ENCODE measurements around the gene BCL2L12.

The BCL2L12 gene

DNA sequence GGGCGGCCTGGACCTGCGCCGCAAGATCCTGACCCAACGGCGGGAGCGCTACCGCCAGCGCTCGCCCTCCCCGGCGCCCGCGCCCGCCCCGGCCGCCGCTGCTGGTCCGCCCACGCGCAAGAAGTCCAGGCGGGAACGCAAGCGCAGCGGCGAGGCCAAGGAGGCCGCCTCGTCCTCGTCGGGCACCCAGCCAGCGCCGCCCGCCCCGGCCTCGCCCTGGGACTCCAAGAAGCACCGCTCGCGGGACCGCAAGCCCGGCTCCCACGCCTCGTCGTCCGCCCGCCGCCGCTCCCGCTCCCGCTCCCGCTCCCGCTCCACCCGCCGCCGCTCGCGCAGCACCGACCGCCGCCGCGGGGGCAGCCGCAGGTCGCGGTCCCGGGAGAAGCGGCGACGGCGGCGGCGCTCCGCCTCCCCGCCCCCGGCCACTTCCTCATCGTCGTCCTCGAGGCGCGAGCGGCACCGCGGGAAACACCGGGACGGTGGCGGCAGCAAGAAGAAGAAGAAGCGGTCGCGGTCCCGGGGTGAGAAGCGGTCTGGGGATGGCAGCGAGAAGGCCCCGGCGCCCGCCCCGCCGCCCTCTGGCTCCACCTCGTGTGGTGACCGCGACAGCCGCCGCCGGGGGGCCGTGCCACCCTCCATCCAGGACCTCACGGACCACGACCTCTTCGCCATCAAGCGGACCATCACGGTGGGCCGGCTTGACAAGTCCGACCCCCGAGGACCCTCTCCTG lies 13.7 kb upstream of the BCL2L12 start:
- H3K36me3 ChIP-seq (replicated peaks), result peaks cover 75% of the 10 kb centered on the region
- H3K9me3 ChIP-seq, result no peaks in the 10 kb centered on the region
- H3K4me1 ChIP-seq, result no peaks in the 10 kb centered on the region
- in situ Hi-C loops (cut with MboI; ENCODE audit: low sequenced_read_pairs), result no loop called here
- H3K4me3 ChIP-seq, result no peak overlapping the region
- no peak for DNase-seq (ENCODE audit: low spot score in 2 of 2)
- no peaks in the 10 kb centered on the region for H3K27me3 ChIP-seq (ENCODE audit: low read depth)

DNA sequence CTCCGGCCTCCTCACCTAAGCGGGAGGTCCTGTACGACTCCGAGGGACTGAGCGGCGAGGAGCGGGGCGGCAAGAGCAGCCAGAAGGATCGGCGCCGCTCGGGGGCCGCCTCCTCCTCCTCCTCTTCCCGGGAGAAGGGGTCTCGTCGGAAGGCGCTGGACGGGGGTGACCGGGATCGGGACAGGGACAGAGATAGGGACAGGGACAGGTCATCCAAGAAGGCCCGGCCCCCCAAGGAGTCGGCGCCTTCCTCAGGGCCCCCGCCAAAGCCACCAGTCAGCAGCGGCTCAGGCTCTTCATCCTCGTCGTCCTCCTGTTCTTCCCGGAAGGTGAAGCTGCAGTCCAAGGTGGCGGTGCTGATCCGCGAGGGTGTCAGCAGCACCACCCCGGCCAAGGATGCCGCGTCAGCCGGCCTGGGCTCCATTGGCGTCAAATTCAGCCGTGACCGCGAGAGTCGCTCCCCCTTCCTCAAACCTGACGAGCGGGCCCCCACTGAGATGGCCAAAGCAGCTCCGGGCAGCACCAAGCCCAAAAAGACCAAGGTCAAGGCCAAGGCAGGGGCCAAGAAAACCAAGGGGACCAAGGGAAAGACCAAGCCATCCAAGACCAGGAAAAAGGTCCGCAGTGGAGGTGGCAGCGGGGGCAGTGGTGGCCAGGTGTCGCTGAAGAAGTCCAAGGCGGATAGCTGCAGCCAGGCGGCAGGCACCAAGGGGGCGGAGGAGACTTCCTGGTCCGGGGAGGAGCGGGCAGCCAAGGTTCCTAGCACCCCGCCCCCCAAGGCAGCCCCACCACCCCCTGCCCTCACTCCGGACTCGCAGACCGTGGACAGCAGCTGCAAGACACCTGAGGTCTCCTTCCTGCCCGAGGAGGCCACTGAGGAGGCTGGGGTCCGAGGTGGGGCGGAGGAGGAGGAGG lies 12.9 kb upstream of the BCL2L12 start:
- Histone ChIP-seq H3K9me3 (no peaks in the 10 kb centered on the region), H3K27me3 (ENCODE audit: low read depth) (no peaks in the 10 kb centered on the region), H3K36me3 (replicated peaks) (peaks cover 73% of the 10 kb centered on the region), H3K4me1 (no peaks in the 10 kb centered on the region), H3K4me3 (no peak overlapping the region)
- in situ Hi-C loops (cut with MboI; ENCODE audit: low sequenced_read_pairs), result no loop called here
- no peak for DNase-seq (ENCODE audit: low spot score in 2 of 2)

DNA sequence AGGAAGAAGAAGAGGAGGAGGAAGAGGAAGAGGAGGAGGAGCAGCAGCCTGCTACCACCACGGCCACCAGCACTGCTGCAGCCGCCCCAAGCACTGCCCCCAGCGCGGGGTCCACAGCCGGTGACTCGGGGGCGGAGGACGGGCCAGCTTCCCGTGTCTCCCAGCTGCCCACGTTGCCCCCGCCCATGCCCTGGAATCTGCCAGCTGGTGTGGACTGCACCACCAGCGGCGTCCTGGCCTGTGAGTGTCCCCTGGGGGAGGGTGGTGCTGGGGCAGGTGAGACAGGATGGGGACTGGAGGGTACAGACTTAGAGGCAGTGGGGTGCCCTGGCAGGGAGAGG lies 12.3 kb upstream of the BCL2L12 start:
- Histone ChIP-seq H3K4me3 (no peak overlapping the region), H3K9me3 (no peaks in the 10 kb centered on the region), H3K36me3 (replicated peaks) (peaks cover 77% of the 10 kb centered on the region), H3K27me3 (ENCODE audit: low read depth) (no peaks in the 10 kb centered on the region), H3K4me1 (no peaks in the 10 kb centered on the region)
- DNase-seq (ENCODE audit: low spot score in 2 of 2), result no peak
- in situ Hi-C loops (cut with MboI; ENCODE audit: low sequenced_read_pairs), result no loop called here

DNA sequence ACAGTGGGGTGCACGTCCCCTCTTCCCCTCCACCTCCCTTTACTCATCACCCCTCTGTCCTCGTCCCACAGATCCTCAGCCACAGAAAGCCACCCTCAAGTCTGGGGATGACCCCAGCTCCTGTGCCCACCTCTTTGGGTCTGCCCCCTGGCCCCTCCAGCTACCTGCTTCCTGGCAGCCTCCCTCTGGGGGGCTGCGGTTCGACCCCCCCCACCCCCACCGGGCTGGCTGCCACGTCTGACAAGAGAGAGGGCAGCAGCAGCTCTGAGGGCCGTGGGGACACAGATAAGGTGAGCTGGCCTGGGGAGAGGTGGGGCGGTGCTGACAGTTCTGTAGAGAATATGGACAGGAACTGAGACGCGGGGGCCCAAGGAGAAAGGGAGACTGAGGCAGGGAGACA lies 11.2 kb upstream of the BCL2L12 start:
- Histone ChIP-seq H3K4me3 (no peak overlapping the region), H3K9me3 (no peaks in the 10 kb centered on the region), H3K27me3 (ENCODE audit: low read depth) (no peaks in the 10 kb centered on the region), H3K4me1 (no peaks in the 10 kb centered on the region), H3K36me3 (replicated peaks) (peaks cover 81% of the 10 kb centered on the region)
- DNase-seq (ENCODE audit: low spot score in 2 of 2), result no peak
- in situ Hi-C loops (cut with MboI; ENCODE audit: low sequenced_read_pairs), result no loop called here

DNA sequence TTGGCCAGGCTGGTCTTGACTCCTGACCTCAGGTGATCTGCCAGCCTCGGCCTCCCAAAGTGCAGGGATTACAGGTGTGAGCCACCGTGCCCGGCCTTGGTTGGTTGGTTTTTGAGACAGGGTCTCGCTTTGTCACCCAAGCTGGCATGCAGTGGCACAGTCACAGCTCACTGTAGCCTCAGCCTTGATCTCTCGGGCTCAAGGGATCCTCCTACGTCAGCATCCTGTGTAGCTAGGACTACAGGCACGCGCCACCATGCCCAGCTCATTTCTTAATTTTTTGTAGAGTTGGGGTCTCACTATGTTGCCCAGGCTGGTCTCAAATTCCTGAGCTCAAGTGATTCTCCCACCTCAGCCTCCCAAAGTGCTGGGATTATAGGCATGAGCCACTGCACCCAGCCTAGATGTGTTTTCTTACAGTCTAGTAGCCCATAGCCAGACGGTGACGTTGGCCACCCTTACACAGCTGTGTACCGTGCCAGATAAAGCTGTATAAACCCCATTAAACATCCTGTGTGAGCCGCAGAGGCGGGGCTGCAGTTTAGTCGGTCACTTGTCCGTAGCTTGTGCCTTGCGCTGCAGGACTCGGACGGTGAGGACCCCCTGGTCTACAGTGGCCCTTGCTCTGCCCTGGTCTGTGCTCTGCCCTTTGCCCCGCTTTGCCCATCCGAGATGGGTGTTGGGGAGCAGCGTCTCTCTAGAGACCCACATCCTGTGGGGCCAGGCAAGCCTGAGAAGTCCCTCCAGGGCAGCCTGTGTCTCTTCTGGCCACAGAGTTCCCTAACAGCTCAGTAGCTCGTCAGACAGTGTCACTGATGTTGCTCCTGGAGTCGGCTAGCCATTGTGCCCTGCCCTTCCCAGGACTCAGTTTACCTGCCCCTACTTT lies 9.9 kb upstream of the BCL2L12 start:
- in situ Hi-C loops (cut with MboI; ENCODE audit: low sequenced_read_pairs), result no loop called here
- no peaks in the 10 kb centered on the region for H3K27me3 ChIP-seq (ENCODE audit: low read depth)
- no peaks in the 10 kb centered on the region for H3K9me3 ChIP-seq
- no peak overlapping the region for H3K4me3 ChIP-seq
- H3K4me1 ChIP-seq, result no peaks in the 10 kb centered on the region
- H3K36me3 ChIP-seq (replicated peaks), result peaks cover 85% of the 10 kb centered on the region
- no peak for DNase-seq (ENCODE audit: low spot score in 2 of 2)

DNA sequence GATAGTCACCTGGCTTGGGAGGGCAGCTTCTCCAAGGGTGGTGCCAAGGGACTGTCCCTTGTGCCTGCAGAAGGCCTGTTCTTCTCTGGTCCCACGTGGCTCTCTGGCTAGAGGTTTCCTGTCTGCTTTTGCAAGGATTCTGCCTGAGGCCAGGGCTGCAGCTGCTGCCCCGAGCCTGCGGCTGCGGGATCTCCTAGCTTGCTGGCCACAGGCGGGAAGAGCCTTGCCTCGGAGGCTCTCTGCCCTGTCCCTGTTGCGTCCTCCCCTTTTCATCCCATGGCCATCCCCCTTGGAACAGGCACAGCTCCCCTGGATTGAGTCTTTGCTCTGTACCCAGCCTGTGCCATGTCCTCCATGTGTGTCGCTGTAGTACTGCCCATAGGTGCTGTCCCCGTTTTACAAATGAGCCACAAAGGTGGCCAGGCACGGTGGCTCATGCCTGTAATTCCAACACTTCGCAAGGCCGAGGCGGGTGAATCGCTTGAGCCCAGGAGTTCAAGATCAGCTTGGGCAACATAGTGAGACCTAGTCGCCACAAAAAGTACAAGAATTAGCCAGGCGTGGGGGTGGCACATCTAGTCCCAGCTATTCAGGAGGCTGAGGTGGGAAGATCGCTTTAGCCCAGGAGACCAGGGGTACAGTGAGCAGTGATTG lies 9.2 kb upstream of the BCL2L12 start:
- no peaks in the 10 kb centered on the region for H3K27me3 ChIP-seq (ENCODE audit: low read depth)
- in situ Hi-C loops (cut with MboI; ENCODE audit: low sequenced_read_pairs), result no loop called here
- H3K4me3 ChIP-seq, result no peak overlapping the region
- DNase-seq (ENCODE audit: low spot score in 2 of 2), result no peak
- H3K9me3 ChIP-seq, result no peaks in the 10 kb centered on the region
- no peaks in the 10 kb centered on the region for H3K4me1 ChIP-seq
- peaks cover 87% of the 10 kb centered on the region for H3K36me3 ChIP-seq (replicated peaks)

DNA sequence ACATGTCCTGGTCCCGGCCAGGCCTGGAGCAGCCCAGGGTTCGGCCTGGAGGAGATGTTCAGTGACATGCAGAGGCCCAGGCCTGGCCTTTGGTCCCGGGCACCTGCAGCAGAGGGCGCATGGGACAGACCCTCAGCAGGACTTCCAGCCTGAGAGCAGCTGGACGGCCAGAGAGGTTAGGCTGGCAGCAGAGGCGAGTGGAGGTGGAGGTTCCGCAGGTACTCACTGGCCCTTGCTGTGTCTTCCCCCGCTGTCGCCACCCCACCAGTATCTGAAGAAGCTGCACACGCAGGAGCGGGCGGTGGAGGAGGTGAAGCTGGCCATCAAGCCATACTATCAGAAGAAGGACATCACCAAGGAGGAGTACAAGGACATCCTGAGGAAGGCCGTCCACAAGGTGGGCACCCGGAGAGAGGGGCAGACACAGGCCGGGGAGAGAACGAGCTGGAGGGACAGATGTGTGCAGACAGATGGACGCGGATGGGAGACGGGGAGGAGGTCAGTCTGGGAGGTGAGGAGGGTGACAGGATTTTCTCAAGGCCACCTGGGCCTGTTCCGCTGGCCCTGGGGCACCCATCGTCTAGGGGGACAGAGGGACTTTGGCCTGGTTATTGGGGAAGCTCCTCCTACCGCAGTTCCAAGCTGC lies 8.1 kb upstream of the BCL2L12 start:
- H3K4me1 ChIP-seq, result no peaks in the 10 kb centered on the region
- H3K36me3 ChIP-seq (replicated peaks), result peaks cover 91% of the 10 kb centered on the region
- H3K9me3 ChIP-seq, result no peaks in the 10 kb centered on the region
- in situ Hi-C loops (cut with MboI; ENCODE audit: low sequenced_read_pairs), result no loop called here
- DNase-seq (ENCODE audit: low spot score in 2 of 2), result no peak
- H3K27me3 ChIP-seq (ENCODE audit: low read depth), result no peaks in the 10 kb centered on the region
- no peak overlapping the region for H3K4me3 ChIP-seq

DNA sequence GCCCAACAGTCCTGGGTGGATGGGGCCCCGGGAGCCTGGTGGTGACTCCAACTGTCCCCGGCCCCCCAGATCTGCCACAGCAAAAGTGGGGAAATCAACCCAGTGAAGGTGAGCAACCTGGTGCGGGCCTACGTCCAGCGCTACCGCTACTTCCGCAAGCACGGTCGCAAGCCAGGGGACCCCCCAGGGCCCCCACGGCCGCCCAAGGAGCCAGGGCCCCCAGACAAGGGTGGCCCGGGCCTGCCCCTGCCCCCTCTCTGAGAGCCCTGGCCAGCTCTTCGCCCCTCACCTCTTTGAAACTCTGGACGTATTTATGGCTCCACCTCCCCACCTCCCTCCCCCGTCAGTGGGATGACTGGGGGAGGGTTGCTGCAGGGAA lies 7.6 kb upstream of the BCL2L12 start:
- Histone ChIP-seq H3K9me3 (no peaks in the 10 kb centered on the region), H3K27me3 (ENCODE audit: low read depth) (no peaks in the 10 kb centered on the region), H3K4me3 (no peak overlapping the region), H3K36me3 (replicated peaks) (peaks cover 88% of the 10 kb centered on the region), H3K4me1 (no peaks in the 10 kb centered on the region)
- in situ Hi-C loops (cut with MboI; ENCODE audit: low sequenced_read_pairs), result no loop called here
- no peak for DNase-seq (ENCODE audit: low spot score in 2 of 2)

DNA sequence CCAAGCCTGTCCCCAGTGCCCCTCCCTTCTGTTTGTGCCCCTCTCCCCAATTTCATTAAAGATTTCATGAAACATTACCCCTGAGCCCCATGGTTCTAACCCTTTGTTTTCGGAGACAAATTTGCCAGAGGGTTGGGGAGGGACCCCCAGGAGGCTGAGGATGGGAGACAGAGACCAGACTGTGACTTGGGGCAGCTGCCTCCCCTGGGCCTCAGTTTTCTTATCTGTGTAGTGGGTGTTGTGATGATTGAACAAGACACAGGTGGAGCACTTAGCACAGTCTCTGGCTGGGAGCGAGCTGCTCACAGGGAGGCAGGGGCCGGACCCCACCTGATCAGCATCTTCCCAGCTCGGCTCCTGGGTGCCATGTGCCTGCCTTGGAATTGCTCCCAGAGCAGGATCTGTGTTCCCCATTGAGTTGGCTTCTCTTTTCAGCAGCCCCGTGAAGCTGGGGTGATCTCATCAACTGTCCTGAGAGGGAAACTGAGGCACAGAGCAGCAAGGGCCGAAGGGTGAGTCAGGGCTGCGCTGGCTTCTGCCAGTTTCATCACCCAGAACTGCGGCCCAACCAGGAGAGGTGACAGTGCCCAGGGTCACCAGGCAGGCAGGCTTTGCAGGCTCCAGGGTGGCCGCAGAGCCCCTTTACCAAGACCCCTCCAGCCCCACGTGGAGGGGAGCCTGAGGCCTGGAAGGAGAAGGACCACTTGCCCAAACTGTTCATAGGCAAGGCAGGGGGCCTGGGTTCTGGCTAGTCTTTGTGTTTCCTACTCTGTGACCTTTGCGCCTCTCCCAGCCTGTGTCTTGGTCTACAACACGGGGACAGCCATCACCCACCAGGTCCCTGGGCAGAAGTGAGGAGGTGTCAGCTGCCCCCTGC lies 6.9 kb upstream of the BCL2L12 start:
- in situ Hi-C loops (cut with MboI; ENCODE audit: low sequenced_read_pairs), result no loop called here
- H3K27me3 ChIP-seq (ENCODE audit: low read depth), result no peaks in the 10 kb centered on the region
- DNase-seq (ENCODE audit: low spot score in 2 of 2), result no peak
- H3K9me3 ChIP-seq, result no peaks in the 10 kb centered on the region
- H3K4me3 ChIP-seq, result no peak overlapping the region
- no peaks in the 10 kb centered on the region for H3K4me1 ChIP-seq
- H3K36me3 ChIP-seq (replicated peaks), result peaks cover 81% of the 10 kb centered on the region

DNA sequence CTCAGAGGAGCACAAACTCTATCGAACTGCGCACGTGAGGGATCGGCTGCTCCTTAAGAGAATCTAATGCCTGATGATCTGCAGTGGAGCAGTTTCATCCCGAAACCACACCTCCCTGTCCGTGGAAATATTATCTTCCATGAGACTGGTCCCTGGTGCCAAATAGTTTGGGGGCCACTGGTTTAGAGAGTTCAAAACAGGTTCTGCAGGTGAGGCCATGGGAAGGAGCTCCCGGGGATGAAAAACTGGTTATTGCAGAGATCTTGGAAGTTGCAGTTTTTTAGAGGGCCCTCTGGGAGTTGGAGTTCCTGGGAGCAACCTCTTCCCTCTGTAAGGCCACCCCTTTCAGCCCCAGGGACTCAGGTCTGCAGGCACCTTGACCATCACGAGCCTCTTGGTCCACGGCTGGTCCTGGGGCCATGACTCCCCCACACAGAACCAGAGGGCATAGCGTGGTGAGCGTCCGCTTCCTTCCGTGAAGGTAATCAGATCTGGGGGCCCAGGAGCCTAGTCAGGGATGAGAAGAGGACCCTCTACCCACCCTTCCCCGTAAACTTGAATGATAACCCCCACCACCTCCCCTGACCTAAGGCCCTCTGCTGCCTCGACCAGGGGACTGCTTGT lies 5.3 kb upstream of the BCL2L12 start:
- H3K9me3 ChIP-seq, result no peaks in the 10 kb centered on the region
- no peak overlapping the region for H3K4me3 ChIP-seq
- H3K27me3 ChIP-seq (ENCODE audit: low read depth), result no peaks in the 10 kb centered on the region
- DNase-seq (ENCODE audit: low spot score in 2 of 2), result no peak
- H3K4me1 ChIP-seq, result no peaks in the 10 kb centered on the region; the same call in 1 of the 2 replicates
- peaks cover 64% of the 10 kb centered on the region for H3K36me3 ChIP-seq (replicated peaks)
- in situ Hi-C loops (cut with MboI; ENCODE audit: low sequenced_read_pairs), result no loop called here

DNA sequence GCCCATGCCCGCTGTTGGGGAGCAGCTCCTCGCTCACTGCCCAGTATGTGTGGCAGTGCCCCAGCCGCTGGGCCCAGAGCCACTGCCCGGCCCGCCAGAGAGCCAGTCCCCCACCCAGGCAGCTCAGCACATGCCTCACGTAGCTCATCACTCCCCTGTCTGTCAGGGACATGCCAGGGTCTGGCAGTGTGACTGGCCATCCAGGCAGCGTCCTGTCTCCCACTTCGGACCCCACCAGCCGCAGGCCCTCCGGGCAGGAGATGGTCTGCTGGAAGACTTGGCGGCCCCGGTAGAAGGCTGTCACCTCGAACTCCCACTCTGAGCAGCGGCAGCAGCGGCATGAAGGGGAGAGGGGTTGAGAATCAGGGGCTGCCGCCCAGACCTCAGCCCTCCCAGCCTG lies 3.7 kb upstream of the BCL2L12 start:
- no peak for DNase-seq (ENCODE audit: low spot score in 2 of 2)
- in situ Hi-C loops (cut with MboI; ENCODE audit: low sequenced_read_pairs), result no loop called here
- peaks cover 4% of the 10 kb centered on the region; the same call in 1 of the 2 replicates for H3K4me1 ChIP-seq
- H3K27me3 ChIP-seq (ENCODE audit: low read depth), result no peaks in the 10 kb centered on the region
- H3K36me3 ChIP-seq (replicated peaks), result peaks cover 52% of the 10 kb centered on the region
- H3K4me3 ChIP-seq, result no peak overlapping the region
- no peaks in the 10 kb centered on the region for H3K9me3 ChIP-seq

DNA sequence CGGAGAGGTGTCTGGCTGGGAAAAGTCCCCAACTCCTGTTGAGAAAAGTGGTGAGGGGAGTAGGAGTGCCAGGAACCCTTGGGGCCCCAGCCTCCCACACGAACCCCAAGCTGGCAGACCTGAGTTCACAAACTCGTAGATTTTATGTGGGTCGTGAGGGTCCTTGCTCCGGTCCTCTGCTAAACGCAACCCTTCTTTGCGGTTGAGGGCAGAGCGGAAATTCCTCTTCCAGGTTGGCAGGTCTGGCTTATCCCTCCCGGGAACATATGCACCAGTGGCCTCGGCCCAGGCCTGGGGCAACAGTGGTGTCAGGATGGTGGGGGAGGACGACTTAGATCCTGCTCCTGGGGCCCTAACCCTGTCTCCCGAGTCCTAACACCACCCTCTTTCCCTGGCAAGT lies 2.5 kb upstream of the BCL2L12 start:
- in situ Hi-C loops (cut with MboI; ENCODE audit: low sequenced_read_pairs), result no loop called here
- H3K9me3 ChIP-seq, result no peaks in the 10 kb centered on the region
- no peak for DNase-seq (ENCODE audit: low spot score in 2 of 2)
- no peak overlapping the region for H3K4me3 ChIP-seq
- H3K36me3 ChIP-seq (replicated peaks), result peaks cover 49% of the 10 kb centered on the region
- H3K27me3 ChIP-seq (ENCODE audit: low read depth), result no peaks in the 10 kb centered on the region
- peaks cover 9% of the 10 kb centered on the region; the same call in 1 of the 2 replicates for H3K4me1 ChIP-seq

All from HAP-1 (cell line).